ENCODE data around the gene CLCF1.

CLCF1 gene

DNA sequence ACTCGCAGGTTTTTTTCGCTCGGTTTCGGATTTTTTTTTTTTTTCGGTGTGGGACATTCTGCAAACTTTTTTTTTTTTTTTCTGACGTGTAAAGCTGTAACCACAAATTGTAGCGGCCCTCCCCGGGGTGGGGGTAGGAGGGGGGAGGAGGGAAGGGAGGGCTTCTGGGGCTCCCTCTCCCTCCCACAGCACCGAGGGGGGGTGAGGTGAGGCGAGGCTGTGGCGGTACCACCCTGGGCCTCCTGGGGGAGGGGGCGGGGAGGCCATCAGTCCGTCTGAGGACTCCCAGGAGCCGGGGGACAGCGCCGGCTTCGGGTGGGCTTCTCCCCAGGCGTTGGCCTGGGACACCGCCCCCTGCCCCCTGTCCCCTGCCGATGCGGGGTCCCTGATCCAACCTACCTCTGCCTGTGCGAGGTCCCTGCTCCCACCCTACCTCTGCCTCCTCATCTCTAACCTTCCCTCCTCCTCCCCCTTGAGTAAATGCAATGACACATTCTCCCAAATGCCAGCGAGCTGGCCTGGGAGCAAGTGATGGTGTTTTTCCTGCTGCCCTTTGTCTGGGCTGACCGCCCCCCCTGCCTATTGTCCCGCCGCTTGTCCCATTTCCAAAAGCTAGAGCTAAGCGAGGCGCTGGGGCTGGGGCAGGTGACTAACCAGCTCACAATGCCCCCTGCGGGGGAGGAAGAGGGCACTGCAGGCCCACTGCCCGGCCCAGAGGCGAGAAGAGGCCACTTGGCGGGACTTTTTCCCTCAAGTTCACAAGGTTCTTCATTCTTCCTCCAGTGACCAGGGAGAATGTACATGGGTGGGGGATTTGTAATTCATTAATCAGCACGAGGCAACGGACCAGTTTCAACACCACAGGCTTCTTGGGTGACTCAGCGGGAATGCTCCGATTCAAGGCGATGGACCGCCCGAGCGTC, 511 bp upstream of the CLCF1 start:
- no peak for DNase-seq

DNA sequence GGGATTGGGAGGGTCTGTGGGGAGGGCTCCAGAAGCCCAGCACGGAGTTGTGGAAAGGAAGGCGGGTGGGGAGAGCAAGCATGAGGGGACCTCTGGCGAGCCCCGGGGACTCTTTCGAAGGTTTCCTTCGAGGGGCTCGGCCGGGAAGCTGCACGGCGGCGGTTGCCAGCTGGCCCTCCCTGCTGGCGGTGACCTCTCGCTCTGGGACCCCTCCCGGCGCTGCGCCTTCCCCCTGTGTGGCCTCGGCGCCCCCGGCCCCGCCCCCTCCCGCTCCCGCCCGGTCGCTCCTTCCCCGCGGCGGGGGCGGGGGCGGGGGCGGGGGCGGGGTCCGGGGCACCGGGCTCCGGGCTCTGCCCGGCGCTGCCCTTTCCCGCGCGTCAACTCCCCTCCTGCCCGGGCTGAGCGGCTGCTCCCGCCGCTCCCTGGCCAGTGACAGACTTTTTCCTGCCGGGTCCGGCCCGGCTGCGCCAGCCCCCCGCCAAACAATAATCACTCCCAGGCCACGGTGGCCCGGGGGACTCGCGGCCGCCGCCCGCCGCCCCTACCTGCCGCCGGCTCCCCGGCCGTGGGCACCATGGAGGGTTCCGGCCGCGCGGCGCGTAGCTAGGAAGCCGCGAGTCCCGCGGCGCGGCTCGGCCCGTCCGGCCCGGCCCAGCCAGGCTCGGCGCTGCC, 941 bp downstream of the CLCF1 start:
- DNase-seq, result no peak

DNA sequence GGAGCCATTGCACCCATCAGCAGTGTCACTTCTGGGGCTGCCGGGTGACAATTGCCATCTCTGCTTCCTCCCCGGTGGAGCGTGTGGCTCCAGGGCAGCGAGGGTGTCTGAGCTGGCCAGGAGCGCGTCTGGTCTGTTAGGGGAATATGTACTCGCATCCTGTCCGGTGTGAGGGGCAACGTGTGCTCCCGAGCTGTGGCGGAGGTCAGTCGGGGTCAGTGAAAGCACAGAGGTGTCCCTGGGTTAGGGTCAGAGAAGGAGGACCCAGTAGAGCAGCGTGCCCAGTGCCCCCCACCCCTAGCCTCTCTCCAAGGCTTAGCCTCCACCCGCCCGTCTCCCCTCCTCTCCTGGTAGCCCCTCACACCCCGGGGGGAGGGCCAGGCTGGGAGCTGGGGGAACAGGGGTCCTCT, 1.5 kb downstream of the CLCF1 start:
- no peak for DNase-seq

DNA sequence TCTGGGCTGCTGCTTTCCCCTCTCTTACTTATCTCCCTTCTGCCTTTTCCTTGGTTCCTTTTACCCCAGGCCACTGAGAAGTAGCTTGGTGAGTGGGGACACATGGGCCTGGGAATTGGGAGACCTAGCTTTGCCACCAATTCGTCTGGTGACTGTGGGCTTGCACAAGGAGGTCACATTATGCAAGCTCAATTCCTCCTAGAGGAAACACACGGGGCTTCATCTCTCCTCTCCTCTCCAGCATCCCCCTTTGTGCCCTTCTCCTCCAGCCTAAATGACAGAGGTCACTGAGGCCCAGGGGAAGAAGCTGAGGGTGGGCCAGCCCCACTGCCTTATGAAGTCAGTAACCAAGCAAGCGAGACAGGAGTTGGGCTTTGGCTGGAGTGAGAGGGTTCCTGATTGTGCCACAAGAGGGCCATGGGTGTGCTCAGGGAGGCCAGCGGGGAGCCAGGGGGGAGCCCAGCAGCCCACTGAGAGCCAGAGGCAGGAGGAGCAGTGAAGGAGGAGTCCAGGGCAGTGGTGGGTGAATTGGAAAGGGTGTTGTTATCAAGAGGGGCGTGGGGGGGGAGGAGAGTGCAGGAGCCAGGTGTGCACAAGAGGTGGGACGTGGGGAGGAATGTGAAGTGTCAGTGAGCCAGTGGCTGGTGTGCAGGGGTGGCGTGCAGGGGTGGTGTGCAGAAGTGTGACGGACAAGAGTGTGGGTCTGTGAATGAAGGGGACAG, 2.0 kb downstream of the CLCF1 start:
- DNase-seq, result no peak

DNA sequence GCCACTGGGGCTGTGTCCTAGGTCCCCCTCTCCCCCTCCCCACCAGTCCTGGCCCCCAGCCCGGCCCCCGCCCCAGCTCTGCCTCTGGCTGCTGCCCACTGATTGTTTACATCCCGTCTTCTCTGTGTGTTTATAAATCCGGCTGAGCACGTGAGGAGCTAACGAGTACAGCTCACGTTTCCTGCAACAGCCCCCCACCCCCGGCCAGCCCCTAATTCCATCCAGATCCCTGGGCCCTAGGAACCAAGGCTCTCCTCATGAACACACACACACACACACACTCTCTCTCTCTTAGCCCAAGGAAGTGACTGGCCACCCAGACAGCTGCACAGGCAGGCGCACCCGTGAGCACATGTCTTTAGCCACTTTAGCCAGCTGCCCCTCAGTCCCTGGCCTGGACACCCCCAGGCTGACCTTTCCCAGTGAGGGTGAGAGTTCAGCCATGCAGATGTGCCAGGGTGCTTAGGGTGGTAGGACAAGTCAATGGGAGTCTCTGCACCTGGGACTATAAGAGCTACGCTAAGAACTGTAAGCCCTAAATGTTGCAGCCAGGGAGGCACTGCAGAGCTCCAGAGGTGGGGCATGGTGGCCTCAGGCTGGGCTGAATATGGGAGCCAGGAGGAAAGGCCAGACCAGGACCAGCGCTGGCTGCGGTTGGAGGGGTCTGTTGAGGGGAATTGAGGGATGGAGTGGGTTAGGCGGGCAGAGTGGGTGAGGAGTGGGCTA, 2.9 kb downstream of the CLCF1 start:
- DNase-seq, result no peak

DNA sequence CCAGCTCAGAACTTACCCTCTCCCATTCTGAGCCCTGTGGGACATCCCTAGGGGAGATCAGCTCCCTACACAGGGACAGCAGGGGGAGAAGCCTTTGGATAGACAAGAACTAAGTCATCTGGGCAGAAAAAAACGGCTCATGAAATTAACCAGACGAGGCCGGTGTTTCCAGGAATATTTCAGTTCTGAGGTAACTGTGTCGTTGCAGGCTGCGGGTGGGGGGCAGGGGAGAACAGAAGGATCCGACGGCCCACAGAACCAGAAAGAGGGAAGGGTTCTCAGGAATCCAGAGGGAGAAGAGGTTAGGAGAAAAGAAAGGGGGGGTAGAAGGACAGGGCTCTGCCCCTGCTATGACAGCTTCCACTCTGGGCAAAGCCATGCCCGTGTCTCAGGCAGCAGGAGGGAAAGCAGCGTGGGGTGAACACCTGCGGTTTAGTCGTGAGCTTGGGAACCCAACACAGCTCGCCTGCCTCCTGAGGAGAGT, 3.6 kb downstream of the CLCF1 start:
- no peak for DNase-seq

DNA sequence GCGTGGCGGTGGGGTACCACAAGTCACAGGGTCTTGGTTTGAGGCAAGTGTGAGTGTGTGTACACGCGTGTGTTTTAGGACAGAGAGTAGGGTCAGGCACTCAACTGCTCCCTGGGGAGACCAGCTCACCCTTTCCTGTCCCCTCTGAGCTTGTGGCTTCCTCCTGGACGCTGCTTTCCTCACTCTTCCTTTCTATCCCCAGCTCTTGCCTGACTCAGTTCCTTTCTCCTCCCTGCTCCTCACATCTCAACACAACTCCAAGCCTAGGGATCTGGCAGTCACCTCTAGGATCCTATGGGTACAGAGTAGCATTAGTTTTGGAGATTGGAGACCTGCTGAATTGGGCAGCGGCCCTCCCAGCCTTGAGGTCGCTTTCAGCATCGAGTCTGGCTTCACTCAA, 4.1 kb downstream of the CLCF1 start:
- no peak for DNase-seq

DNA sequence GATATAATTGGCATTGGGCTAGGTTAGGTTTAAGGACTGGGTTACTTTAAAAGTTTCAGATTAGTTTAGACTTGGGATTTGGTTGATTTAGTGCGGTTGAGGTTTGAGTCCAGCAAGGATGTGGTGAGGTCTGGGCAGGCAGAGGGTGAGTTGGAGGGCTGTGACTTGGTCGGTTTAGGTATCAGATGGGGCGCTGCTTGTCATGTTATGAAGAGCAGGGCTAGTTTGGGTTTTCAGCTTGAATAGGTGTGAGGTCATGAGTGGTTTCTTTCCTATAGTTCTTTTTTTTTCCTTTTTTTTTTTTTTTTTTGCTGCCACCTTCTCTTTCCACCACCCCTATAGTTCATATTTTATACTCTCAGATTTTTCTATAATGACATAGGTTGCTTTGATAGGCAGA, 4.8 kb downstream of the CLCF1 start:
- DNase-seq, result no peak

DNA sequence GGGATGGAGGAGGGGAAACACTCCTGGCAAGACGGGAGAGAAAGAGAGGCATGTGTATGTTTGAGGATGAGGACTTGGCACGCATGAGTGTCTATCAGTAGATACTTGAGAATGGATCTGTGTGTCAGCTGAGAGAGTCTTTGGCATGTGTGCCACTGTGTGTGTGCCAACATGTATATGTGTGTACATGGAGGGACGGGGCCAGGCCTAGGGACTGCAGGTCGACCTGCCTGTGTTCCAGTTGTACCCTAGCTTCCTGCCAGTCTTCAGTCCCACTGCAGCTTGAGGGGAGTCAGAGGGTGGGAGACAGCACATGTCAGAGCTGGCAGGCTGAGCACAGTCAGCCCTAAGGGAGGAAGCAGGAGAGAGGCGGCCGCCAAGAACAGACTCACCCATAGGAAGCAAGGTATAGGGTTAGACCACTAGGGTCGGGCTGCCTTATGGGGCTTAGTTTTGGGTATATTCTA, 5.6 kb downstream of the CLCF1 start:
- no peak for DNase-seq

DNA sequence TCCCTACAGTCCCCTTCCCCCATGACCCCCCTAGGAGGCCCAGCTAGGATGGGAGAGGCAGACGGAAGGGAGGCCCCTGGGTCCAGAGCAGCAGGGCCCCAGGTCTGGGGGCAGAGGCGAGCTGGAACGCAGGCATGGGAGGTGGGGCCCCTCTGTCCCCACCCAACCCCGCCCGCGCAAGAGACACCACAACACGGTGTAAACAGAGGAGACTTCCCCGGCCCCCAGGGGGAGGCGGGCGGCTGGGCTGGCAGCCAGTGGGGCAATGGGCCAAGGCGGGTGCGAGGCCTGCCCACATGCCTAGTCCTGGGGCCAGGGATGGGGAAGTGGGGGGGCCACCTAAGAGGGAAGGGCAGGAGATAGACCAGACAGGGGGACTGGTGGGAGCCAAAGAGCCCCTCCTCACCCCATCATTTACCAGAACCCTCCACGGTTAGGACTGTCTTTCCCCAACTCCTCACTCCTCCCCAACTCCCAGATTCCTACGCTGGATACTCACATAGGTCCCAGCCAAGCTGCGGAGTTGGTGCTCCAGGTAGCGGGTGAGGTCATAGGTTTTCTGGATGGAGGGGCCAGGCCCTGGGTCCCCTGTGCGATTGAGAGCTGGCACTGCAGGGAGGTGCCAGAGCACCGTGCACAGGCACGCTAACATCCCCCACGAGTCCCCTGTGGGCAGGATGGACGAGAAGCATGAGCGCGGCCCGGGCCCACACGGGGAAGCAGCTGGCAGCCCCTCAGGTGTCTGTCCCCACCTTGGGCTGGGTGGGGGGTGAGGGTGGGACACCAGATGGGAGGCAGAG, 6.2 kb downstream of the CLCF1 start:
- no peak for DNase-seq

DNA sequence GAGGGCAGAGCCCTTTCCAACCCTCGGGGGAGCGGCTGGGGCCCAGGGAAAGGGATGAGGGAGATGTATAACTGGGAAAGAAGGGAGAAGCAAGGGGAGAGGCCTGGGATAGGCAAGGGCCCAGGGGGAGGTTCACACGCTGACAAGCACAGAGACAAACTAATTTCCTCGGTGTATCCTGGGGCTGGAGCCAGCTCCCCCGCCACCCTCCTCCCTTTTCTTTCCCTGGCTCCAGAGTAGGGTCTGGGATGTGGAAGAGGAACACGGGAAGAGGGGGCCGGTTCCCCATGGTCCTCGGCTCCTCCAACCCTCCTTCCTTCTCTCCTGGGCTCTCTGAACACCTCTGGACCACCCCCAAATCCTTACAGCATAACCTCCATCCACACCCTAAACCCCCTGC, 6.9 kb downstream of the CLCF1 start:
- DNase-seq, result no peak

DNA sequence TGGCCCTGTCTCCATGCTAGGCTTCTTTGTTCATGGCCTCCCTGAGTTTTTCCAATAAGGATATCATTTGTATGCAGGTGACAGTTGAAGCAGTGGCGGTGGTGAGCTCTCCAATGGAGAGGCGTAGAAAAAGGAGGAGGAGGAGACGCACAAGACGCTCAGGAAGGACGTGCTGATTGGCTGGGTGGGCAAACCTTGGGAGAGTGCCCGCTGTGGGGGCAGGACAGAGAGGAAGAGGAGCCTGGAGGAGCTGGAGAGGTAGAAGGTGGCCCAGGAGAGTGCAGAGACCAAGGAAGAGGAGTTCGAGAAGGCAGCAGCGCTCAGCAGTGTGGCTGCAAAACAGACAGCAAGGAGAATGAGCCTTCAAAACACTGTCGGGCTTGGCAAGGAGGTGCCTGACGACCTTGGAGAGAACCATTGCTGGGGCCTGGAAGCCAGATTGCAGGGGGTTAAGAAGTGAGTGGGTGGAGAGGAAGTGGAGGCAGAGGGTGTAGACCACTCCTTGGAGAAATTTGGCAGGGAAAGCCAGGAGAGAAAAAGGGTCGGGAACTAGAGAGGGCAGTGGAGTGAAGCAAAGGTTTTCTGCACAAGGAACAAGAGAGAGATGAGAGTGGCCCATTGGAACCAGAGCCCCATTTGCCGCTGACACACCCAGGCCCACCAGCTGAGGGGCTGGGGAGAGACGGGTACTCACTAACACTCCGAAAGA, 7.5 kb downstream of the CLCF1 start:
- DNase-seq, result no peak

DNA sequence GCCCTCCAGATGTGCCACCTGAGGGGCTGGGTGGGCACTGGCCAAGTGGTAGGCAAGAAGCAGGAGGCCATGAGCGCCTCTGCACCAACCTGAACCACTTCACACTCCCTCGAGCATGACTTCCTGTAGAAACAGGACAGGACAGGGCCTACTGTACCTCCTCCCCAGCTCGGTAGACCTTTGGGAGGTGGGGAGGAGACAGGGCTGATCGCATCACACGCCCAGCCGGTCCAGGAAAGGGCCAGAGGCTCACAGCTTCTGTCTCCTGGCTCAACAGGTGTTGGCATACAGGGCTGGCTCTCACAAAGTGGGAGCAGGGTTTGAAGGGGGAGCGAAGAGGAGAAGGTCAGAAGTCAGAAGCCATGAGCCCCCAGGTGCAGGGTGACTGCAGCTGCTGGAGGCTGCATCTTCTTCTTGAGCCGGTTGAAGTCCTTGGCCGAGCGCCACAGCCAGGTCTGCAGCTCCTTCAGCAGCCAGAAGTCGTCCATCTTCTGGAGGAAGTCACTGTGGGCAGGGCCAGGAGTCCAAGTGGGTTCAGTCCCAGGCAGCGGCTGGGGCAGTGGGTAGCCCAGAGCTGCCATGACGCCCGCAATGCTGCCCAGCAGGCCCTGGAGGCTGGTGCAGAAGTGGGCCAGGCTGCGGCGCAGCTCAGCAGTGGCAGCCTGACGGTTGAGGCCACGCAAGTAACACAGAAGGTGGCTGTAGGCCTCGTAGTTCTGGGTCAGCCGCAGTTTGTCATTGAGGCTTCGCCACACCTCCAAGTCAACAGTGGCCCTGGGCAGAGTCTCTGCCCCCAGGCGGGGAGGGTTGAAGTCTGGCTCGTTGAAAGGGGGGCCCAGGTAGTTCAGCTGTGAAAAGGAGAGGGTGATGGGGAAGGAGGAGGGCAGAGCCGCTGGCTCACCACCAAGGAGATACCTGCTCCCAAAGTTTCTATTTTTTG, 8.3 kb downstream of the CLCF1 start:
- DNase-seq, result no peak

DNA sequence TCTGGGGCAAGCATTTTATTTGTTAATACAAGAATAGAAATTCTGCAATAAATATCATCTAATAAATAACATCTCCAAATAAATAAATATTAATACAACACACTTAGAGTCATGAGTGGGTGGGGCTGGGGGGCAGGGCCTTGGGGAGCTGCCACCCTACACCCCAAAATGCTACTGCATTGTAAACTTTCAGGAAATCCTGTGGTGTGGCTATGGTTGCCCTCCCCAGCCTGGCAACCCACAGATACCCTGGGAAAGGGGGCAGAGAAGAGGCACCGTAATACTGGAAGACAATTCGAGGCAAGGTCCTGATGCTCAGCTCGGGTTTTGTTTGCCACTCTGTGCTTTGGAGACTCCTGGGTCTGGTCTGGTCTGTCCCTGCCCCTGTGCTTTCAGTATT, 9.2 kb downstream of the CLCF1 start:
- no peak for DNase-seq

DNA sequence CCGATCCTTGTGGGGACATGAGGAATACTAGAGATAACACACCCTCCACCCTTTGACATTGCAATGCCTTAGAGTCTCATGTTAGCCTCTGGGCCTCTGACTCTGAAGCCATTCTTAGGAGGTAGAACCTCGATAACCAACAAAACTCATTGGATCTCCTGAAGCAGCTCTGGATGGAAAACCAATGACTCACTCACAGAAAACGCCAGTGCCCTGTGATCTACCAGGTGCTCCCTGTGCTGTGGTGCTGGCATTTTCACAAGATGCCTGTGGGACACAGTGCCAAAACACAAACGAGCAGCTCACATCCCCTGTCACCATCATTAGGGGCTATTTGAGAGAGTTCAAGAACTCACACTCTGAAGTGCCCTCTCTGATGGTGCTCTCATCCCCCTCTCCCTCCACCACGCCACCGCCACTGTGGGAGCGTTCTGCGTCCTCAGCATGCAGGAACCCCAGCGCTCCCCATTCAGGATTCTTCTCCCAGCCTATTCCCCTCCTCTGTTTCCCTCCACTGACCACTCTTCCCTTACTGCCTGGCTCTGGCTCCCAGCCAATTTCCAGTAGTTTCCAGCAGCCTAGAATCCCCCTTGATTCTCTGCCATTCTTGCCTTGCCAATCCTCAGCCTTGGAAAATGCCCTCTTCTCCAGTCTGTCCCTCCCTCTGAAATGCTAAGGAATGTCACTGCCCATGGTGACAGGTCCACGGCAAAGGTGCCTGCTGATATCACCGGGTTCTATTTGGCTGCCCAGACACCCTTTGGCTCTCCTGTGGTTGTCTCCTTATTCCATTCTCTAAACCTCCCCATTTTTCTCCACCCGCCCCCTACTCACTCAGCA, 15.3 kb downstream of the CLCF1 start:
- no peak for DNase-seq

DNA sequence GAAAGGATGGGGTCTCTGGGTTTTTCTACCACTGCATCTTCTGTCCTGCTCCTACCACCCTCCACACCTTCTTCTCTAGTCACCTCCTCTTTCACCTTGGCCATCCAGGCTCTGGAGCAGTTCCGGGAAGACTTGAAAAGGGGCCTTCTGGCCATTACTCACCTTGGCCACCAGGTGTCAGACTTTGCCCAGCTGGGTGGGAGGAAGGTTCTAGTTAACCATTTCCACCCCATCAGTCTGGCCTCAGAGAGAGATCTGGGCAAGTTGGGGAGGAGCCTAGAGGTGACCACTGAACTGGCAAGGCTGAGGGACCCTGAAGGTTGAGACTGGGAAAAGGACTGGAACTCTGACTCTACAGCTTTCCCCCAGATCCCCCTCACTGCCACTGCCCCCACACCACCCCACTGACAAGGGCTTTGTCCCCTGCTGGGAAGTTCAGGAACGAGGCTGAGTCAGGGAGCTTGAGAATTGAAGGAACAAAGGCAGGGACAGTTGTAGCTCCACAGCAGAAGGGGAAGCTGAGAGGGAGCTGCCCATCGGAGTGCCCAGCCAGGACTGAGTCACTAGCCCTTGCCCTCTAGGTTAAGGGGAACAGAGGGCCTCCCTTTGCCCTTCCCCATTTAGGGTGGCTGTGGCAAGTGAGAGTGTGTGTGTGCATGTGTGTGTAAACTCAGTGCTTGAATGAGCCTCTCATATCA, 16.4 kb downstream of the CLCF1 start:
- DNase-seq, result peak; percentile 63

DNA sequence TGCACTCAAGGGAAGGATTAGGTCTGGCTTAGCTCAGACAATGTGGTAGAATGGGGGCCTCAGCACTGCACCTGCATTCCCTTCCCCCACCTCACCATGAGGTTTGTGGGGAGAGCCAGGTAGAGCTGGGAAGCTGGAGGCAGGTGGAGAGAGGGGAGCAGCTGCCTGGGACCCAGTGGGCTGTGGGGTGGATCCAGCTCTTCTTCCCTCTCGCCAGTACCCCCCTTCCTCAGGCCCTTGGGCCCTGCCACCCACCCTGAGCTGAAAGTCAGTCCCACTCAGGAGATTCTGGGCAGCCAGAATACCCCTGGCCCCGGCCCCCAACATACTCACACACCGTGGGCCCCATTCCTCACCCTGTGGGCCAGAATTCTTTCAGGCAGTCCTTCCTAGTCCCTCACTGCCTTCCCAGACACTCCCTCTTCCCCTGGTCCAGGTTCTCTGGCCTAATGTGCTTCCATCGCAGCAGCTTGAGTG, 17.0 kb downstream of the CLCF1 start:
- no peak for DNase-seq

DNA sequence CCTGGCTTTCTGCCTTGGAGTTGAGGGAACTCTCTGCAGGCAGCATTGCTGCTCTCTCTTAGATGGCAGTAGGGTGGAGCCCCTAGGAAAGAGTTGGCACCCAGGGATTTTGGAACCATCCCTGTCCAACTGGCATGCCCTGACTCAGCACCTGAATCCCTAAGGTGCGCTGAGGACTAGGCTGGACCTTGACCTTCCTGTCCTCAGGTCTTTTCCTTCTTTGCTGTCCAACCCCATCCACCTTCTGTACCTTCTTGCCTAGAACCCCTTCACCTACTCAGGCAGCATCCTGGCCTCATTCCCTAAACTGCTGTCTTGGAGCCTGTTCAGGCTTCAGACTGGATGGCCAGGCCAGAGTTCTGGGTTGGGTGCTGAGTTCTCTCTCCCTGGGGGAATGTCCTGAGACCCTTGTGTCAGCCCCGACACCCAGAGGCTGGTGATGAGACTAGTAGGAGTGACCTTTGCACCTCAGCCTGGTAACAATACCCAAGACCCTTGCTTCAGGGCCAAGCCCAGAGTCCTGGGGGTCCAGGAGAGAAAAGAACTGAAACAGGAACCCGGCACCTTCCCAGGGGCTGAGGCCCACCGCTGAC, 17.5 kb downstream of the CLCF1 start:
- DNase-seq, result no peak
